ENCODE measurements around the gene TBC1D14.

- TF ChIP-seq SIN3A (IDR thresholded peaks at IDR 0.05; ENCODE audit: borderline replicate concordance, insufficient read depth, low read length): no peak
- TF ChIP-seq POLR2AphosphoS5 (IDR thresholded peaks at IDR 0.05; ENCODE audit: low read depth, low read length): no peak
- TF ChIP-seq TAF1 (IDR thresholded peaks at IDR 0.05; ENCODE audit: borderline replicate concordance, insufficient read depth, low read length): no peak
- TF ChIP-seq, protein P1, sequence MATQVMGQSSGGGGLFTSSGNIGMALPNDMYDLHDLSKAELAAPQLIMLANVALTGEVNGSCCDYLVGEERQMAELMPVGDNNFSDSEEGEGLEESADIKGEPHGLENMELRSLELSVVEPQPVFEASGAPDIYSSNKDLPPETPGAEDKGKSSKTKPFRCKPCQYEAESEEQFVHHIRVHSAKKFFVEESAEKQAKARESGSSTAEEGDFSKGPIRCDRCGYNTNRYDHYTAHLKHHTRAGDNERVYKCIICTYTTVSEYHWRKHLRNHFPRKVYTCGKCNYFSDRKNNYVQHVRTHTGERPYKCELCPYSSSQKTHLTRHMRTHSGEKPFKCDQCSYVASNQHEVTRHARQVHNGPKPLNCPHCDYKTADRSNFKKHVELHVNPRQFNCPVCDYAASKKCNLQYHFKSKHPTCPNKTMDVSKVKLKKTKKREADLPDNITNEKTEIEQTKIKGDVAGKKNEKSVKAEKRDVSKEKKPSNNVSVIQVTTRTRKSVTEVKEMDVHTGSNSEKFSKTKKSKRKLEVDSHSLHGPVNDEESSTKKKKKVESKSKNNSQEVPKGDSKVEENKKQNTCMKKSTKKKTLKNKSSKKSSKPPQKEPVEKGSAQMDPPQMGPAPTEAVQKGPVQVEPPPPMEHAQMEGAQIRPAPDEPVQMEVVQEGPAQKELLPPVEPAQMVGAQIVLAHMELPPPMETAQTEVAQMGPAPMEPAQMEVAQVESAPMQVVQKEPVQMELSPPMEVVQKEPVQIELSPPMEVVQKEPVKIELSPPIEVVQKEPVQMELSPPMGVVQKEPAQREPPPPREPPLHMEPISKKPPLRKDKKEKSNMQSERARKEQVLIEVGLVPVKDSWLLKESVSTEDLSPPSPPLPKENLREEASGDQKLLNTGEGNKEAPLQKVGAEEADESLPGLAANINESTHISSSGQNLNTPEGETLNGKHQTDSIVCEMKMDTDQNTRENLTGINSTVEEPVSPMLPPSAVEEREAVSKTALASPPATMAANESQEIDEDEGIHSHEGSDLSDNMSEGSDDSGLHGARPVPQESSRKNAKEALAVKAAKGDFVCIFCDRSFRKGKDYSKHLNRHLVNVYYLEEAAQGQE (IDR thresholded peaks at IDR 0.05; ENCODE audit: insufficient read depth in 1 of 2, low read depth in 2 of 2, low read length in 2 of 2): no peak
- no peak for TF ChIP-seq FOXP2 (optimal IDR thresholded peaks at IDR 0.05; ENCODE audit: borderline replicate concordance, extremely low read depth, extremely low read length, insufficient read depth)
Measured at GRCh38 chr4:6905516-6906445, 3.8 kb upstream of the TBC1D14 start.

Data from PFSK-1 (cell line).